Measurements from ENCODE around the gene UBA52. TPM values are rescaled to one million over a fixed set of nuclear protein-coding genes. Genes with fewer than 3 reads are reported as not detected.
A peak's percentile ranks its signal among the peaks of the same experiment; 100 is the strongest.

Gene UBA52
- polyA plus RNA-seq, 6 donors from 2014 or later = 1,188 to 1,782 (median 1,685) TPM

GRCh38 chr19:18609717-18610051 lies 38.0 kb downstream of the UBA52 start:
- Mint-ChIP-seq H3K9me3 (peaks cover 0 to 2% (median 0%) of the 10 kb centered on the region in 7 donors), H3K27me3 (peaks cover 38 to 79% (median 73%) of the 10 kb centered on the region in 3 donors), H3K27ac (no peak overlapping the region), H3K4me3 (peak overlapping the region in 1 of 8 donors; percentile 51), H3K36me3 (no peaks in the 10 kb centered on the region), H3K4me1 (peaks cover 32 to 59% (median 41%) of the 10 kb centered on the region in 3 donors)
- ATAC-seq (ENCODE audit: low read depth in 2 of 2) (no peak), DNase-seq (no peak)

DNA sequence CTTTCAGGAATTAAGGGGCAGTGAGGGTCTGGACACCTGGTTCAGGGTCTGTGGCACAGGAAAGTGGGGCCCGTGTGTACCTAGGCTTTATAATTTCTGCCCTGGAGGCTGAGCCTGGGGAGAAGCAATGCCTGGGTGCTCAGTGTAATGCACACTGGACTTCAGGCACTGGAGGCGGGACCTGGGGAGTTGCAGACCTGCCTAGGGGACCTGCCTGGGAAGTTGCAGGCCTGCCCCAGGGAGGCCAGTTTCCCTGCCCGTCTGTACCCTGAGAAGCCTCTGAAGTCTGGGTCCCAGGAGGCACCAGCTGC lies 38.5 kb downstream of the UBA52 start:
- H3K27me3 Mint-ChIP-seq = peaks cover 38 to 79% (median 73%) of the 10 kb centered on the region in 3 donors
- H3K36me3 Mint-ChIP-seq = no peaks in the 10 kb centered on the region
- peaks cover 31 to 55% (median 38%) of the 10 kb centered on the region in 3 donors for H3K4me1 Mint-ChIP-seq
- ATAC-seq (ENCODE audit: low read depth in 2 of 2) (no peak), DNase-seq (no peak)
- no peak overlapping the region for H3K27ac Mint-ChIP-seq
- H3K9me3 Mint-ChIP-seq = peaks cover 0 to 2% (median 0%) of the 10 kb centered on the region in 7 donors
- H3K4me3 Mint-ChIP-seq = peak overlapping the region in 2 of 8 donors; percentile 35 to 51

DNA sequence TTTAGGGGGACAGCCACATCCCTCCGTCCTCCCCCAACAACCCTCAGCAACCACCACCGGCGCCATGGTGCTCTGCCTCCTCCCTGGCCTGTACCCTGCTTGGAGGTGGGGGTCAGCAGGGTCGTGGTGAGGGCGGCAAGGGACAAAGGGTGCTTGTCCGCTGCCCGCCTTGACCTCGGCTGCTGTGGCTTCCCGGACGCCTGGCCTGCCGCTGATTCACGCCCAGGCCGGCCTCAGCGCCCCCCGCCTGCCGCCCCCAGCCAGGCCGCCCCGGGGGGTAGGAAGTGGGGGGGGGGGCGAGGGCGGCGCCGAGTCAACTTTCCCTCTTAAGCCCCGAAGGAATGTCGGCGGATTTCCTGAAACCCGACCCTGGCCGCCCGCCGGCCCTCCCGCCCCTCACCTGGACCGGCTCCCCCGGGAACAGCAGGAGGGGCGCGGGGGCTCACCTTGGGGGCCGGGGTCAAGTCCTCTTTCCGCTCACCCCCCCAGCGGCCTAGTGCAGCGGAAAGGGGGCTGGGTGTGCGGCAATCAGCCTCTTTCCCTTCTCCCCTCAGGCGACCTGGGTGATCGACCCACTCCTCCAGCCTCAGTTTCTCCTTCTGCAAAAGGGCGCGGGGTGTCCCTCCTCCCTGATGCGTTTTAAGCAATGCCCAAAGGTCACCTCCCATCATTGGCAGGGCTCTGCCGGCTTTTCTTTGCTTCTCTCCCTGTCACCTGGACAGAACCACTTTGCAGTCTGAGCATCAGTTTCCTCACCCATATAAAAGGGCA lies 39.1 kb downstream of the UBA52 start:
- peaks cover 35 to 79% (median 68%) of the 10 kb centered on the region in 3 donors for H3K27me3 Mint-ChIP-seq
- H3K27ac Mint-ChIP-seq = peak overlapping the region in 3 of 6 donors; percentile 10 to 70 (median 15)
- ATAC-seq (ENCODE audit: low read depth in 2 of 2) = no peak

DNA sequence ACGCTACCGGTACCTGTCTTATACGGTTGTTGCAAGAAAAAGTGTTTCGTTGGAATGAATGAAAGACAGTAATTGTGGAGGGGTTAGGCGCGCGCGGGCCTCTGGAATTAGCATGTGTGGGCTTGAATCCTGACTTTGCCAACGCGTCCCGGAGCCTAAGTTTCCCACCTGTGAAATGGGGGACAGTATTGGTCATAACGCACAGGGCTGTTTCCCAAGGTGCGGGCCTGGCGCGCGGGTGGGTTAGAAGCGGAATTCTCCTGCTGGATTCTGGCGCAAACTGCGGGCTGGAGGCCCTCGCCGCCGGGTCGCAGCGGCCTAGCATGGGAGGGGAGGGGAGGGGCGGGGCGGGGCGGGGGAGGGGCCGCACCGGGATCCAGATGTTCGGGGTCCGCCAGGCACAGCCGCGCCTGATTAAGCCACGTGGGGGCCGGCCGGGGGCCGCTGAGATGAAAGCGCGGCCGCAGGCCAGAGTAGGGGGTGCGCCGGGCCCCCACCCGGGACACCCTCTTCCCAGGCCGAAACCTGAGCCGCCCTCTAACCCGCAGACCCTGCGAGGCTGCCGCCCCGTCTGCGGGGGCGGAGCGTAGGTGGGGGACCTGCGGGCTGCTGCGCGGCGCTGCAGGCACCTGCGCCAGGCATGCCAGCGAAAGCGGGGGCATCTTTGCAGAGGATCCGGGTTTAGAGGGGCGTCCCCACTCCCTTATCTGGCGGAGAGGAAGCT lies 39.8 kb downstream of the UBA52 start:
- Mint-ChIP-seq H3K36me3 (no peaks in the 10 kb centered on the region), H3K27me3 (peaks cover 35 to 87% (median 68%) of the 10 kb centered on the region in 3 donors), H3K4me1 (peaks cover 28 to 51% (median 36%) of the 10 kb centered on the region in 3 donors), H3K4me3 (peak overlapping the region; percentile 72 to 91 (median 86)), H3K27ac (peak overlapping the region in 3 of 6 donors; percentile 10 to 70 (median 15)), H3K9me3 (peaks cover 0 to 2% (median 0%) of the 10 kb centered on the region in 7 donors)
- peak; percentile 36 for DNase-seq
- ATAC-seq (ENCODE audit: low read depth in 2 of 2) = peak; percentile 60 to 62

More for the DNA sequence above, 39.1 kb downstream of the UBA52 start:
- Mint-ChIP-seq H3K4me1 (peaks cover 28 to 51% (median 36%) of the 10 kb centered on the region in 3 donors), H3K9me3 (peaks cover 0 to 2% (median 0%) of the 10 kb centered on the region in 7 donors), H3K4me3 (peak overlapping the region; percentile 42 to 85 (median 69)), H3K36me3 (no peaks in the 10 kb centered on the region)
- DNase-seq = no peak

DNA sequence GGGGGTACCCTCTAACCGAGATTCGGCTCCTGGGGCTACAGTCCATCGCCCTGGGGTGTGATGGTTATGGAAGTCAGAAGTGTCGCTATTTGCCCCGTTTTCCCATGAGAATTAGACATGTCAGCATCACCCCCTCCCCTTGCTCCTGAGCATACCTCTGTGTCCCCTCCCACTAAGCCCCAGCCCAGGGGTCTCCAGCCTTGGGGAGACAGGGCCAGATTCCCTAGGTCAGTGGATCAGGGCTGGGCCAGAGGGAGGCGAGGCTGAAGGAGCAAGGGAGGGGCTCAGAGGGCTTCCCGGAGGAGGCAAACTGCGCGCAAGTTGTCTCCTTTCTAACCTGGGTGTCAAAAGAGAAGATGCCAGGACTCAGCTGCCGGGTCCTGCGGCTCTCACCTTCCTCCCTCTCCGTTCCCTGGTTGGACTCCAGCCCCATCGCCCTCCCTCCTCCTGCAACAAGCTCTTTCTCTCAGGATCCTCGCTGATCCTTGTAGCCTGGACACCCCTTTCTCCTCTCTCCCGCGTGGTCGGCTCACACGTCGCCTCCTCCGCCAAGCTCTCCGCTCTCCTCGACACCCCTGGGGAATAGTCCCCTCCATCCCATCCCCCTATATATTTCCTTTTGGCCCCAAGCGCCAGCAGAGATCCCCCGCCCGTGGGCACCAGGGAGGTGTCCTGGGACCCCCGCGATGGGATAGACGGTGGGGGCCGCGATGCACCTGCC lies 40.6 kb downstream of the UBA52 start:
- Mint-ChIP-seq H3K4me3 (peak overlapping the region; percentile 72 to 91 (median 86)), H3K27ac (peak overlapping the region in 1 of 6 donors; percentile 8), H3K36me3 (no peaks in the 10 kb centered on the region), H3K4me1 (peaks cover 28 to 48% (median 34%) of the 10 kb centered on the region in 3 donors), H3K9me3 (peaks cover 0 to 2% (median 0%) of the 10 kb centered on the region in 7 donors), H3K27me3 (peaks cover 41 to 90% (median 71%) of the 10 kb centered on the region in 3 donors)
- DNase-seq (no peak), ATAC-seq (ENCODE audit: low read depth in 2 of 2) (peak; percentile 6 to 15)

- Mint-ChIP-seq H3K27ac (peak within 1 kb of the TSS in 2 of 6 donors; percentile 8 to 60), H3K4me1 (peaks cover 28 to 41% (median 28%) of the 10 kb centered on the region in 3 donors), H3K4me3 (peak within 1 kb of the TSS; percentile 72 to 91 (median 86)), H3K9me3 (peaks cover 0 to 2% (median 0%) of the 10 kb centered on the region in 7 donors), H3K36me3 (no peaks in the 10 kb centered on the region), H3K27me3 (peaks cover 47 to 90% (median 74%) of the 10 kb centered on the region in 3 donors)
- DNase-seq (peak; percentile 48), ATAC-seq (ENCODE audit: low read depth in 2 of 2) (peak; percentile 64 to 71)
These were observed 41.3 kb downstream of the UBA52 start, which contains the start of gene TMEM59L for GRCh38 chr19:18612772-18613588. TMEM59L (plus strand) TSS chr19:18612870; CDS start chr19:18612959, 89 bp downstream.

DNA sequence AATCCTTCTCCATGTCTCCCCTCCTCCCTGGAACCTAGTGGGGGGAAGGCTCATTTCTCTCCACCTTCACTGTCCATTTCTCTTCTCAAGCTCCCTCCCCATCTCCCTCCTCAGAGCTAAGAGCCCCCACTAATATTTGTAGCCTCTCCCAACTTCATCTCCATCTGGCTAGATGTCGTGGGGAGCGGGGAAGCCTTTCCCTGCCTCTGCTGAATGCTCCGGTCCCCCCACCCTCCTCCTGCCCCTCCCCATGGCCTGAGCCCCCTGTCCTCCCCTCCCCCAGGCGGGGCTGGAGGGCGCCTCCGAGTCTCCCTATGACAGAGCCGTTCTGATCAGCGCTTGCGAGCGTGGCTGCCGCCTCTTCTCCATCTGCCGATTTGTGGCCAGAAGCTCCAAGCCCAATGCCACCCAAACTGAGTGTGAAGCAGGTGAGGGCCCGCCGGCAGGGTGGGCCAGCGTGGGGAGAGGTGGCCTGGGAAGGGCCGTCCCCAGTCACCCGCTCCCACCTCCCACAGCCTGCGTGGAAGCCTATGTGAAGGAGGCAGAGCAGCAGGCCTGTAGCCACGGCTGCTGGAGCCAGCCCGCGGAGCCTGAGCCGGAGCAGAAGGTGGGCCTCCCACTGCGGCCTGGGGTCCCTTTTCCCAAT lies 42.1 kb downstream of the UBA52 start:
- Mint-ChIP-seq H3K4me3 (peak overlapping the region; percentile 36 to 85 (median 80)), H3K27ac (peak overlapping the region in 2 of 6 donors; percentile 60 to 84), H3K4me1 (peaks cover 25 to 37% (median 28%) of the 10 kb centered on the region in 3 donors), H3K9me3 (peaks cover 0 to 2% (median 0%) of the 10 kb centered on the region in 7 donors), H3K27me3 (peaks cover 44 to 87% (median 68%) of the 10 kb centered on the region in 3 donors), H3K36me3 (no peaks in the 10 kb centered on the region)
- no peak for DNase-seq
- no peak for ATAC-seq (ENCODE audit: low read depth in 2 of 2)

- Mint-ChIP-seq H3K27ac (peak overlapping the region in 1 of 6 donors; percentile 33), H3K36me3 (no peaks in the 10 kb centered on the region), H3K27me3 (peaks cover 31 to 85% (median 57%) of the 10 kb centered on the region in 3 donors), H3K9me3 (peaks cover 0 to 2% (median 0%) of the 10 kb centered on the region in 7 donors), H3K4me3 (no peak overlapping the region), H3K4me1 (peaks cover 18 to 27% (median 22%) of the 10 kb centered on the region in 3 donors)
- ATAC-seq (ENCODE audit: low read depth in 2 of 2) = no peak
- DNase-seq = no peak
These were observed 44.4 kb downstream of the UBA52 start for GRCh38 chr19:18616023-18616422.

DNA sequence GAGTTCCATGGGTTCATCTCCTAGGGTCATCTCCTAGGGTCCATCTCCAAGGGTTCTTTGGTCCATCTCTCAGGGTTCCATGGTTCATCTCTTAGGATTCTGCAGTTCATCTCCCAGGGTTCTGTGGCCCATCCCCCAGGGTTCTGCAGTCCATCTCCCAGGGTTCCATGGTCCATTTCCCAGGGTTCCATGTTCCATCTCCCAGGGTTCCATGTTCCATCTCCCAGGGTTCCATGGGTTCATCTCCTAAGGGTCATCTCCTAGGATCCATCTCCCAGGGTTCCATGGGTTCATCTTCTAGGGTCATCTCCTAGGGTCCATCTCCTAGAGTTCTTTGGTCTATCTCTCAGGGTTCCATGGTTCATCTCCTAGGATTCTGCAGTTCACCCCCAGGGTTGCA lies 45.9 kb downstream of the UBA52 start:
- peaks cover 8 to 15% (median 11%) of the 10 kb centered on the region in 3 donors for H3K4me1 Mint-ChIP-seq
- H3K27me3 Mint-ChIP-seq = peaks cover 24 to 78% (median 45%) of the 10 kb centered on the region in 3 donors
- H3K4me3 Mint-ChIP-seq = no peak overlapping the region
- no peak overlapping the region for H3K27ac Mint-ChIP-seq
- ATAC-seq (ENCODE audit: low read depth in 2 of 2) = no peak
- peaks cover 0 to 2% (median 0%) of the 10 kb centered on the region in 7 donors for H3K9me3 Mint-ChIP-seq
- DNase-seq = no peak
- no peaks in the 10 kb centered on the region for H3K36me3 Mint-ChIP-seq

GRCh38 chr19:18618236-18618635 lies 46.6 kb downstream of the UBA52 start:
- DNase-seq (no peak), ATAC-seq (ENCODE audit: low read depth in 2 of 2) (no peak)
- Mint-ChIP-seq H3K36me3 (no peaks in the 10 kb centered on the region), H3K4me1 (peaks cover 6 to 12% (median 9%) of the 10 kb centered on the region in 3 donors), H3K9me3 (peaks cover 0 to 2% (median 0%) of the 10 kb centered on the region in 7 donors), H3K27me3 (peaks cover 23 to 78% (median 40%) of the 10 kb centered on the region in 3 donors), H3K27ac (no peak overlapping the region), H3K4me3 (peak overlapping the region in 1 of 8 donors; percentile 42)

DNA sequence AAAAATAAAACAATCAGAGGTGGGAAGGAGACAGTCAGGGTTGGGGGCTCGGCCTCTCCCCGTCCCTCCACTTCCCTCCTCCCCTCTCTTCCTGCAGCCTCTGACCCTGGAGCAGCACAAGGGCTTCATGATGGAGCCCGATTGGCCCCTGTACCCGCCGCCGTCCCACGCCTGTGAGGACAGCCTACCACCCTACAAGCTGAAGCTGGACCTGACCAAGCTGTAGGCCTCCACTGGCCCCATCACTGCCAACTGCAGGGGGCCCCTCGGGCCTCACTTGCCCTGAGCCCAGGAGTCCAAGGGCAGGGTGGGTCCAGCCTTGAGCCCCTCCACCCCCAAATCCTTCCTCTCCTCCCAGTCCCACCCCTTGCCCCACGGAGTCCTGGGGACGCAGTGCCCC lies 48.7 kb downstream of the UBA52 start:
- H3K4me3 Mint-ChIP-seq = no peak overlapping the region
- no peaks in the 10 kb centered on the region for H3K36me3 Mint-ChIP-seq

GRCh38 chr19:18620902-18621301 lies 49.2 kb downstream of the UBA52 start:
- H3K27me3 Mint-ChIP-seq = peaks cover 11 to 51% (median 20%) of the 10 kb centered on the region in 3 donors

More for the DNA sequence above, 48.7 kb downstream of the UBA52 start:
- Mint-ChIP-seq H3K27ac (no peak overlapping the region), H3K4me1 (no peaks in the 10 kb centered on the region), H3K9me3 (peaks cover 0 to 2% (median 0%) of the 10 kb centered on the region in 7 donors), H3K27me3 (peaks cover 12 to 57% (median 20%) of the 10 kb centered on the region in 3 donors)
- no peak for DNase-seq
- no peak for ATAC-seq (ENCODE audit: low read depth in 2 of 2)

More at GRCh38 chr19:18620902-18621301, 49.2 kb downstream of the UBA52 start:
- no peak overlapping the region for H3K4me3 Mint-ChIP-seq
- H3K4me1 Mint-ChIP-seq = no peaks in the 10 kb centered on the region
- no peak for DNase-seq
- ATAC-seq (ENCODE audit: low read depth in 2 of 2) = no peak
- peaks cover 0 to 2% (median 0%) of the 10 kb centered on the region in 7 donors for H3K9me3 Mint-ChIP-seq
- no peak overlapping the region for H3K27ac Mint-ChIP-seq
- no peaks in the 10 kb centered on the region for H3K36me3 Mint-ChIP-seq

Measured in naive B cell (primary cell).